Right renal pelvis (tissue), 4 donors: ENCODE results near the gene OLFML3. TPM values are rescaled to one million over a fixed set of nuclear protein-coding genes. Genes with fewer than 3 reads are reported as not detected.
A peak's percentile ranks its signal among the peaks of the same experiment; 100 is the strongest.

Experiments
- DNase-seq, 4 donors: peaks; one replicate each; pipeline ENCODE4 v3.0.0-alpha.2; 2013; ENCODE audit warnings: low read depth in 4 of 4, low spot score in 3 of 4, missing footprints in 1 of 4
- polyA plus RNA-seq, 4 donors: library from polyadenylated mRNA; unstranded; fragments of 120-200 nt; gene quantifications; one replicate each; pipeline ENCODE4 v1.2.1, GENCODE V29; 2013; ENCODE audit not compliant: insufficient read length in 4 of 4

Gene OLFML3, protein sequence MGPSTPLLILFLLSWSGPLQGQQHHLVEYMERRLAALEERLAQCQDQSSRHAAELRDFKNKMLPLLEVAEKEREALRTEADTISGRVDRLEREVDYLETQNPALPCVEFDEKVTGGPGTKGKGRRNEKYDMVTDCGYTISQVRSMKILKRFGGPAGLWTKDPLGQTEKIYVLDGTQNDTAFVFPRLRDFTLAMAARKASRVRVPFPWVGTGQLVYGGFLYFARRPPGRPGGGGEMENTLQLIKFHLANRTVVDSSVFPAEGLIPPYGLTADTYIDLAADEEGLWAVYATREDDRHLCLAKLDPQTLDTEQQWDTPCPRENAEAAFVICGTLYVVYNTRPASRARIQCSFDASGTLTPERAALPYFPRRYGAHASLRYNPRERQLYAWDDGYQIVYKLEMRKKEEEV
- 100 to 1,000 TPM; 131 to 178 (median 166) TPM for polyA plus RNA-seq

DNA sequence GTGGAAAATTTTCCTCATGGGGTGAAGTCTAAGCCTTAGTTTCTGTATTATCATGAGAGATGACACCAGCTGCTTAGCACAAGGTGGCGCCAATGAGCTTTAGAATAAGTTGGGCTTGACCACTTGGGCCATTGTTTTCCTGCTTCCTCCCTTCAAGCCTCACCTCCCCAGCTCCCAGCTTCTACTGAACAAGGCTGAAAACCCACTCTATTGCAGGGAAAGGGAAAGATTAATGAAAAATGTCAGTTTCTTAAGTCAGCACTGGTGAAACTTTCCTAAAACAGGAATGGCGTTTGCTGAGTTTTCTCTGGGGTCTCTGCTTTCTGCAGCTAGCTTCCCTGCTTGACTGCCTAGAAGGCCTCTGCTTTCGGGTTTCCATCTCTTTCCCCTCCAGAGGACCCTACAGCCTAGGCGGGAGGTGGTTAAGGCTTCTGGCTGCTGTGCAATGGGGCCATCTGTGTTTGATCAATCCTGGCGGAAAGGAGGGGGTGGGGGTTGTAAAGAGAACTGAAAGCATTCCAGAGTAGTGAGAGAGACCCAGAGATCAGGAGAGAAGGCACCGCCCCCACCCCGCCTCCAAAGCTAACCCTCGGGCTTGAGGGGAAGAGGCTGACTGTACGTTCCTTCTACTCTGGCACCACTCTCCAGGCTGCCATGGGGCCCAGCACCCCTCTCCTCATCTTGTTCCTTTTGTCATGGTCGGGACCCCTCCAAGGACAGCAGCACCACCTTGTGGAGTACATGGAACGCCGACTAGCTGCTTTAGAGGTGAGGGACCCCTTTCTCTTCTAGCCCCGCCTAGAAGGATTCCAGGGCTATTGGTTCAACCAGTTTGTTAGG lies at the start of gene OLFML3:
TSS of gene OLFML3 (plus strand) at position 612 of the 840 bp plus-strand sequence. CDS start at position 655, 43 bp downstream.
- peak; percentile 87 to 93 (median 90) for DNase-seq

DNA sequence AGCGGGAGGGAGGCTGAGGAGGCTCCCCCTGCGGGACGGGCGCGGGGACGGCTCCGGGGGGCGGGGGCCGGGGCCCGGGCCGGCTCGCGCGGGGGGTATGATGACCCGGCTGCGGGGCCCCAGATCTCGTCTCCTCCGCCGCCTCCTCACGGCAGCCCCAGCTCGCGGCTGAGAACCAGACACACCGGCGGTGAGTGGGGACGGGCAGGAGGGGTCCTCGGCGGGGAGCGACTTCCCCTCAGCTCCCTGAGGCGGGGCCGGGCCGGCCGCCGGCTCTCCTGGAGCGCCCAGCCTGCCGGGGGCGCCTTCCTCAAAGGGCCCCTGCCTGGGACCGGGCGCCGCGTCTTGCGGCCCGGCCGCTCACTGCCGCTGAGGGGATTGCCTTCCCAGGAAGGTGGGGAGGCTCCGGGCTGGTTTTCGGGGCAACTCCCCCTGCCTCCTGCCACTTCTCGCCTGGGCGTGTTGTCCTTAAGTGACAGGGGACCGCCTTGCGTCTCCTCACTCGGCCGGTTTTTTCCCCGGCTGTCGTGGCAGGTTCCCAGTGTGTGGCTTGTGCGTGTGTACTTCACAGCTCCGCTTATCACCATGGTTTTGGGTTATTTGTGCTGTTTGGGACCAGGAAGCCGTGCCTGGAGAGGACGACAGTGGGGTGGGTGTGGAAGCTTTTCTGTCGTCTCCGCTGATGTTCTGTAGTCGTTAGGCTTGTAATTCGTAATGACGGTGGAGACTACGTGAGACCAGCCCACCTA lies 49.4 kb upstream of the OLFML3 start:
- DNase-seq = peak in 1 of 4 donors; percentile 48

DNA sequence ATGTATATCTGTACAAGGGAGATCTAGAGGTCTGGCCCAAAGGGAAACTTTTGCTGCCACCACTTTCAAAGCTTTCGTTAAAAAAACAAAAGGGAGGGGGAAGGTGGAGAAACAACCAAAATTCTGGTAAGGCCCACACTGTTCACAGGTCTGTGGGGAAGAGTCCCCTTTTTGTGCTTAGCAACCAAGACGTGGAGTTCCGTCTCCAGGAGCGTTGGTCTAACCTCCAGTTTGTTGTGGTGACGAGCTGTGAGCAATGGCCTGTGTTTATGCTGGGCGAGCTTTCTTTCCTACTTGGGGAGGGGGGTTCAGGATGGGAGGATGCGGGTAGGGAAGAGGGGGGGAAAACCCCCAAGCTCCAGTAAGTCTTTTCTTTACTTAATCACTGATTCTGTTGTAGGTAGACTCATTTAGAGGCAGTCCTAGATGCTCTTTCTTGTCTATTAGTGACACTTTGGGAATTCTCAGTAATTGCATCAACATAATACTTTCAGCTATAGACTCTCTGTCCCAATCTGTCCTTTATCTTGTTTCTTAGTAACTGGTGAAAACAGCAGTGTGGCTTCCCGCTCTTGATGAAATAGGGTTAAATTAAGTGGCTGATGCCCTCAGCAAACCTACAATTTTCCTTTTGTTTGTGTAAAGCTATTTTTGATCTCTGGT lies 48.6 kb upstream of the OLFML3 start:
- DNase-seq = no peak

DNA sequence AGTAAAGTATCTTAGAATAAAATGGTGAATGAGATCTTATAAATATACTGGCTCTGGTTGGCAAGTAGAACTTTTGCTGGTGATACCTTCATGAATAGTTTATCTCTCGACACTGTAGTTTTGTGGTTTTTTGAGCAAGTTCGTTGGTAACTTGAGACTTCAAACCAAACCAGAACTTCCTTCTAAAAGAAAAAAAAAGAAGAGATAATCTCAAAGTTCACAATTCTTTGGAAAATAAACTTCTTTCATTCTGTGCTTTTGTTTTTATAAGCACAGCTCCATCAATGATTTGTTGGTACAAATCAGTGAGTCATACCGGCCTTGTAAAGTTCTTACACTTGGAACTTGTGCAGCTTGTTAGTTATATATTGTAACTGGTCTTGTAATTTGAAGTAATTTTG lies 47.8 kb upstream of the OLFML3 start:
- no peak for DNase-seq

DNA sequence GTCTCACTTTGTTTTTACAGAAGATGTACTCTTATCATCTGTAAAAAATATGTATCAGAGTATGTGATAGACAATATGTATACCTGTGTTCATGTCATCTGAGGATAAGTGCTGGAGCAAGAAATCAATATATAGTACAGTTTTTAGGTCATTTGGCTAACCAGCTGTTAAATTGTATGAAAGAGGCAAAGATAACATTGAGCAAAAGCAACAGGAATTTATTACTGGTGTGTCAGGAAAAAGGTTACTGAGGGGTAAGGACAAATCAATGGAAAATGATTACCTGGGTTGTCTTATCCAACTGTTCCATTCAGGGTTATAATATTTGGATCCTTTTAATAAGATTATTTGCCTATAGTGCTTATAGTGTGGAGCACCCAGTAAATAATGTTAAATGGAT lies 45.3 kb upstream of the OLFML3 start:
- no peak for DNase-seq

DNA sequence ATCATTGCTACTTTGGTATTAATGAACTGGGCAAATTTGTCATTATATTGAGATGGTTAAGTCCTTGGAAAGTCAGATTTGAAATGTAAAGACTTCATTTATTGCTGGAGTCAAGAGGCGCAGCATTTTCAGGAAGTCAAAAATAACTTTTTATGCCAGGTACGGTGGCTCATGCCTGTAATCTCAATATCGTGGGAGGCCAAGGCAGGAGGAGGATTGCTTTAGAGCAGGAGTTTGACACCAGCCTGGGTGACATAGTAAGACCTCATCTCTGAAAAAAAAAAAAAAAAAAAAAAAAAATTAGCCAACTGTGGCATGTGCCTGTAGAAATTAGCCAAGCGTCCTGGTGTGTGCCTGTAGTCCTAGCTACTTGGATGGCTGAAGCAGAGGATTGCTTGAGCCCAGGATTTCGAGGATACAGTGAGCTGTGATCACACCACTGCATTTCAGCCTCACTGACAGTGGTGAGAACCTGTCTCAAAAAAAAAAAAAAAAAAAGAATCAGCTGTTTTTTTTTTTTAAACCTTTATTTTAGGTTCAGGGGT lies 44.7 kb upstream of the OLFML3 start:
- no peak for DNase-seq

DNA sequence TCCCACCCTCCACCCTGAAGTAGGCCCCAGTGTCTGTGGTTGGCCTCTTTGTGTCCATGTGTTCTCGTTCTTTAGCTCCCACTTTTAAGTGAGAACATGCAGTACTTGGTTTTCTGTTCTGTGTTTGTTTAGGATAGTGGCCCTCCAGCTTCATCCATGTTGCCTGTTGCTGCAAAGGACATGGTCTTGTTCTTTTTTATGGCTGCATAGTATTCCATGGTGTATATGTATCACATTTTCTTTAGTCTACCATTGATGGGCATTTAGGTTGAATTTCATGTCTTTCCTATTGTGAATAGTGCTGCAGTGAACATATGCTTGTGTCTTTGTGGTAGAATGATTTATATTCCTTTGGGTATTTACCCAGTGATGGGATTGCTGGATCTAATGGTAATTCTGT lies 44.1 kb upstream of the OLFML3 start:
- no peak for DNase-seq

DNA sequence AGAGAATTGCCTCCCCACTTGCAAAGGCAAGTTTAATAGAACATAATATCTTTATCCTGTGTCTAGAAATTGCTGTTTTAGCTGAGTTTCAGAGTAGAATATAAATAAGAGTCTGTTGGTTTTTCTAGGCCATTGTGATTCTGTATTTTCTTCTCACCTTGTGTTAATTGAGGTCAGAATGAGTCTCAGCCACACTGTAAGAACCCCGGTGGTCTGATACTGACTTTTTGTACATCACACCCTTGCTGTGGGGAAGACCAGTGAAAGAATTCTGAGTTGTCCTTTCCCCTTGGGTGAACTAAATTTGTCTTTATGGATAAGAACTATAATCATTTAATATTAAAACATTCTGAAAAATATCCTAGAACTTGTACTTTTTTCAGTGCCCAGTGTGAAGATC lies 43.3 kb upstream of the OLFML3 start:
- no peak for DNase-seq

DNA sequence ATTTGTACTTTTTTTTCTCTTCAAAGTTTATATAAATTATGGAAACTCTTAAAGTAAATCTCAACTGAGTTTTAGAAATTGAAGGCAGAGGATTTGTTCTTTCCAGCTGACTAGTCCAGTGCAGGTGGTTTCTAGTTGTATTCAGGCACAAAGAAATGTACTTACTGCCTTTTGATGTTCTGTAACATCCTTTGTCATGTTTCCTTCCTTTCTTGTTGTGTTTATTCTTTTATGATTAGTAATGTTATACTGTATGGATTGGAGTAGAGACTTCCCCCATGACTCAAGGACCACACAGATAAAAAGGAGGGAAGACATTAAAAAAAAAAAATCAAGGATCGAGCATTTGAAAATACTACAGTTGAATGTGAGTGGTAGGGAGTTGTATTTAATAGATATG lies 42.1 kb upstream of the OLFML3 start:
- no peak for DNase-seq

DNA sequence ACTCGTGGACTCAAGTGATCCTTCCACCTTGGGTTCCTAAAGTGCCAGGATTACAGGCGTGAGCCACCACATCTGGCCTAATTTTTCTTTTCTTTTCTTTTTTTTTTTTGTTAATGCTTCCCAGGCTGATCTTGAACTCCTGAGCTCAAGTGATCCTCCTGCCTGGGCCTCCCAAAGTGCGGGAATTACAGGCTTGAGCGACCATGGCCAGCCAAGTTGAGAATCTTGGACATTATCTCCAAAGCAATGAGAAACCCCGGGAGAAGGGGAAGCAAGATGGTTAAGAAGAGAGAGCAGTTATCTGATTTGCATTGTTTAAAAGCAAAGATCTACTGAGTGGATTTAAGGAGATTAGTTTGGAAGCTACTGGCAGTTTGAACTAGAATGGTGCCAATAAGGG lies 41.1 kb upstream of the OLFML3 start:
- DNase-seq = no peak

DNA sequence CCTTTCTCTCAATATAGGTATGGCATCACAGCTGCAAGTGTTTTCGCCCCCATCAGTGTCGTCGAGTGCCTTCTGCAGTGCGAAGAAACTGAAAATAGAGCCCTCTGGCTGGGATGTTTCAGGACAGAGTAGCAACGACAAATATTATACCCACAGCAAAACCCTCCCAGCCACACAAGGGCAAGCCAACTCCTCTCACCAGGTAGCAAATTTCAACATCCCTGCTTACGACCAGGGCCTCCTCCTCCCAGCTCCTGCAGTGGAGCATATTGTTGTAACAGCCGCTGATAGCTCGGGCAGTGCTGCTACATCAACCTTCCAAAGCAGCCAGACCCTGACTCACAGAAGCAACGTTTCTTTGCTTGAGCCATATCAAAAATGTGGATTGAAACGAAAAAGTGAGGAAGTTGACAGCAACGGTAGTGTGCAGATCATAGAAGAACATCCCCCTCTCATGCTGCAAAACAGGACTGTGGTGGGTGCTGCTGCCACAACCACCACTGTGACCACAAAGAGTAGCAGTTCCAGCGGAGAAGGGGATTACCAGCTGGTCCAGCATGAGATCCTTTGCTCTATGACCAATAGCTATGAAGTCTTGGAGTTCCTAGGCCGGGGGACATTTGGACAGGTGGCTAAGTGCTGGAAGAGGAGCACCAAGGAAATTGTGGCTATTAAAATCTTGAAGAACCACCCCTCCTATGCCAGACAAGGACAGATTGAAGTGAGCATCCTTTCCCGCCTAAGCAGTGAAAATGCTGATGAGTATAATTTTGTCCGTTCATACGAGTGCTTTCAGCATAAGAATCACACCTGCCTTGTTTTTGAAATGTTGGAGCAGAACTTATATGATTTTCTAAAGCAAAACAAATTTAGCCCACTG lies 38.7 kb upstream of the OLFML3 start:
- no peak for DNase-seq

DNA sequence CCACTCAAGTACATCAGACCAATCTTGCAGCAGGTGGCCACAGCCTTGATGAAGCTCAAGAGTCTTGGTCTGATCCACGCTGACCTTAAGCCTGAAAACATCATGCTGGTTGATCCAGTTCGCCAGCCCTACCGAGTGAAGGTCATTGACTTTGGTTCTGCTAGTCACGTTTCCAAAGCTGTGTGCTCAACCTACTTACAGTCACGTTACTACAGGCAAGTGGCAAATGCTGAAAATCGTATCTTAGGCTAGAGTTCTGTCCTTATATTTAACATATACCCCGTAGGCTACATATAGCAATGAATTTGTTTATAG lies 38.1 kb upstream of the OLFML3 start:
- no peak for DNase-seq

DNA sequence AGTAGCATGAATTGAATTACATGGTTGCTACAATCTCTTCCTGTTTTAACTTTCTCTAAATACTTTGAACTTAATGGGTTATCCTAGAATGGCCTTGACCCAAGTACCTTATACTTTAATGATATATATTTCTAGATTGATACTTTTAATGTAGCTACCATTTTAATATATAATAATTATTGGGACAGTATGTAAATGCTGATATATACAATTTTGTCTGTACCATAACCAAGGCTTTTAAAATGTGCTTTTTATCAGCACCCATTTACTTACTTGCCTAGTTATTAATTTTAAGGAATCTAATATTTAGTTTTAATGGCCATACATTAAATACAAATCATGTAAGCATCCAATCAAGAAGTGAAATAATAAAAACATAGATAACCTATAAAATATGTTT lies 36.7 kb upstream of the OLFML3 start:
- DNase-seq = no peak

DNA sequence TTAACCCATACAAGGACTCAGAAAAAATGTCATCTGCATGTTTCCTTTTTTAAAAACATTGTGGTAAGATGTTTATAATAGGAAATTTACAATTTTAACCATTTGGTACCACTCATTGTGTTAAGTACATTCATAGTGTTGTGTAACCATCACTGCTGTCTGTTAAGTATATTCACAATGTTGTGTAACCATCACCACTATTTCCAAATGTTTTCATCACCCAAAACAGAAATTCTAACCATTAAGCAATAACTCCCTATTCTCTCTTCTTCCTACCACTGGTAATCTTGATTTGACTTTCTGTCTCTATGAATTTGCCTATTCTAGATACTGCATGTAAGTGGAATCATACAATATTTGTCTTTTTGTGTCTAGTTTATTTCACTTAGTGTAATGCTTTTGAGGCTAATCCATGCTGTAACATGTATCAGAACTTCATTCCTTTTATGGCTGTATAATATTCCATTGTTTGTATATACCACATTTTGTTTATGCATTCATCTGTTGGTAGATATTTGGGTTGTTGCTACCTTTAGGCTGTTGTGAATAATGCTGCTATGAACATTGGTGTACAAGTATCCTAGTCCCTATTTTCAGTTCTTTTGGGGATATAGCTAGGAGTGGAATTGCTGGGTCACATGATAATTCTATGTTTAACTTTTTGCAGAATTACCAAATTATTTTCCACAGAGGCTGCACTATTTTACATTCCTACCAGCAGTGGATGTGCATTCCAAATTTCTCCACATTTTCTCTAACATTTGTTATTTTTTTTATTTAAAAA lies 36.1 kb upstream of the OLFML3 start:
- DNase-seq = no peak

DNA sequence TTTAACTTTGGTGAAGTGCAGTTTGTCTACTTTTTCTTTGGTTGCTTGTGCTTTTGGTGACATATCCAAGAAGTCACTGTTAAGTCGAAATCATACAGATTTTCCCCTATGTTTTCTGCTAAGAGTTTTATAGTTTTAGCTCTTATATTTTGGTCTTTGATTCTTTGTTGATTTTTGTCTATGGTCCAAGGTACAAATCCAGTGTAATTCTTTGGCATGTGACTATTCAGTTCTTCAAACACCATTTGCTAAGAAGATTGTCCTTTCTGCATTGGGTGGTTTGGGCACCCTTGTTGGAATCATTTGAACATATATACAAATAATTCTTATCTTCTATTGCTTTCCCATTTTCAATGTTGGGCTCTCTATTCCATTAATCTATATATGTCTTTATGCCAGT lies 33.9 kb upstream of the OLFML3 start:
- DNase-seq = no peak

DNA sequence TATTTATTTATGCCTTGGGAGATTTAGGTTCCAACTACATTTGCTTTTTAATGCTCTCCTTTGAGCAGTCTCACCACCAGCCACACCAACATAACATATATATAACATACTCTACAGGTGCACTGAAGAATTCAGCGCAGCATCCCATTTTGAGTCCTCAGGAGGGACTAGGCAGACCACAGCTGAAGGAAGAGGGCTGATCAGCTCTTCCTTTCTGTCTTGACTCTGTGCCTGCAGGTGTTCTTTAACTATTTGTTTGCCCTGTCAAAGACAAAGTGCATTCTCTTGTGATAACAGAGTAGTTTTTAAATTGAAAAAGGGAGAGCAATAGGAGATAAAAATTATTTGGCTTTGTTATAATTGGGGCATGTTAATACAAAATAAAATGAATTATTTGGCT lies 33.2 kb upstream of the OLFML3 start:
- DNase-seq = no peak

DNA sequence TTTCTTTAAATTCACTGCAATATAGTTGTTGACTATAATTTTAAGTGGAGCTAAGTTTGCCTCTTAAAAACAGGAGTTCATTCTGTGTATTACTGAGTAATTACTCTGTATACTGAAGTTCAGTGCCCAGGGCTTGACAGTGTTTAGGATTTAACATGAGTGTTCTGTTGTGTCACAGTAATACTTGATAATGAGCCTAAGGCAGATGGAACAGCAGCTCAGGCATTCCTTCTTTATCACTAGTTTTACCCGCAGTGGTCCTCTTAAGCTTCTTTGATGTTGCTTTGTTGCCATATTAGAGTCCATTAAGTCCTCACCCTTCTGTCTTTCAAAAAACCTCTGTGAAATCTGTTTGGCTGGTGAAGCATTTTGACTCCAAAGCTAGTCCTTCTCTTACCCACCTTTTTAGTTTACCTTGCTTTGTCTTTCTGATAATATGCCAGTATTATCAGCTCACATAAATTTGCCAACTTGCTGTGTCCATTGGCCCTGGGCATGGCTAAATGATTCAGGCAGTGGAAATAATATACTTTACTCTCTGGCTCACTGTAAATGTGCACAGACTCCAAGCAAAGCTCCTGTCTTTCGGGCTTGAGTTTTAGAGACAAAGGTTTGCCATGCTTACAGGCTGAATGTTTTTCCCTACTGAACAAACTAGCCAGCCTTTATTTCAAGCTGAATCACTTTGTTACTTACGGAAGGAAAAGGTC lies 32.4 kb upstream of the OLFML3 start:
- DNase-seq = no peak
